CD4-positive, alpha-beta T cell treated with Interferon gamma for 1 hour (primary cell): ENCODE measurements around the gene ESYT1.

Experiments used
- DNase-seq: peaks from one replicate; pipeline ENCODE4 v3.0.0-alpha.2; 2020

Gene ESYT1

DNA sequence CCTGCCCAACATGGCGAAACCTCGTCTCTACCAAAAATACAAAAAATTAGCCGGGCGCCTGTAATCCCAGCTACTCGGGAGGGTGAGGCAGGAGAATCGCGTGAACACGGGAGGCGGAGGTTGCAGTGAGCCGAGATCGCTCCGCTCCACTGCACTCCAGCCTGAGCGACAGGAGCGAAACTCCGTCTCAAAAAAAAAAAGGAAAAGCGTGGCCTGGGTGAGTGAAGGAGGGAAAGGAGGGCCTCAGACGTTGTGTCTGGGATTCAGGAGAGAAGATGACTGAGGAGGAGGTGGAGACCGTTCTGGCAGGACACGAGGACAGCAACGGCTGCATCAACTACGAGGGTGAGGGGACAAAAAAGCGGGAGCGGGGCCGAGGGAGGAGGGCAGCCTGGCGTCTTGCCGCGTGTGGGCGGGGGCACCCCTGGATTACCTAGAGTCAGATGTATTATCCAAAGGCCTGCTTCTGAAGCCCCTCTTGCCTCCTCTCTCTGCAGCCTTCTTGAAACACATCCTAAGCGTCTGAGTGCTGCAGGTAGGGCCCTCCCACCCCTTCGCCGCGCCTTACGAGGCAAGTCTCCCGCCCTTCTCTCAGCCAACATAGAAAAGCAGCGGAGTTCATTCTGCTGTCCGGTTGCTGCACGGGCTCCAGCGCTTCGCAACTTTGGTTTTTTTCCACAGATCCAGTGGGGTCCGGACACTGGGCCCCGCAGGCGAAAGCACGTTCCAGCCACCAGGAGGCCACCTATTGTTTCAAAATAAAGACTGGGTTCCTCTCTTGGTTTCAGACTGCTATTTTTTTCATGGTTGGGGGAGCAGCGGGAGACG is 29.3 kb downstream of the ESYT1 start:
- peak; percentile 64 for DNase-seq

DNA sequence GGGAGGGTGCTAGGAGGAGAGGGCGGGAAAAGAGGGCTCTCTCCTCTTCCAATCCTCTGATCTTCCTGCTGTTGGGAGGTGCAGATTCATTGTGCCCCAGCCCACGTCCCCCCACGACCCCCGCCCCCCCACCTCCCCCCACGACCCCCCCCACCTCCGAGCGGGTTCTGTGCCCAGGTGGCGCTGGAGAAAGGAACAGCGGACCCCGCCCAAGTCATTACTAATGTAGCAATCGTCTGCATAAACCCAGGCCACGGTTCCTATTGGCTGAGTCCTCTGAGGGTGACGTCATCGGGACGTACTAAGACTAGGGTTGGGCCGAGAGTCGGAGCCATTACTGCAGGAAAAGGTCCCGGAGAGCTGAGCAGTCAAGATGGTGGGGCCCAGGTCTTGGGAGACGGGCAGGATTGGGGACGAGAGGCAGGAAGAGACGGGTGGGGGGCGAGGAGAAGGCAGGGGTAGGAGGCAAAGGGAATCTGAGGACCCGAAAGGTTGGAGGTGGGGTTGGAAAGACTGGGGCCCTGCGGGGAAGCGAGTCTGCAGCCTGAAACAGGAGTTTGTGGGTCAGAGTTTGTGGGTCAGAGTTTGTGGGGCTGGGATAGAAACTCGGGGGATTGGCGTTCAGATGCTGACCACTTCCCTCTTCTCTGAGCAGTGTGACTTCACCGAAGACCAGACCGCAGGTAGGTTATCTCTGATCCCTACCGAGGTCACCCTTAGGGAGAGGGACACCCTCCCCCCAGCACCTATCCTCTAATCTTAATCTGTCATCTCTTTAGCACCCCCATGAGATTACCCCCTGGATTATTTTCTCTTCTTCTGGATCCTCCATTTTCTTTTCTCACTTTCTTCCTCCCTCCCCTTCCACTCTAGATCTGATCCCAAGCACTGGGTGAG is 30.2 kb downstream of the ESYT1 start, which contains the start of gene MYL6:
Gene MYL6 (plus strand): TSS at position 331 of the 897 bp plus-strand sequence. CDS start 43 bp downstream, at position 374.
- DNase-seq, result peak; percentile 94

GRCh38 chr12:56158926-56159461 is 30.9 kb downstream of the ESYT1 start:
- peak; percentile 18 for DNase-seq

DNA sequence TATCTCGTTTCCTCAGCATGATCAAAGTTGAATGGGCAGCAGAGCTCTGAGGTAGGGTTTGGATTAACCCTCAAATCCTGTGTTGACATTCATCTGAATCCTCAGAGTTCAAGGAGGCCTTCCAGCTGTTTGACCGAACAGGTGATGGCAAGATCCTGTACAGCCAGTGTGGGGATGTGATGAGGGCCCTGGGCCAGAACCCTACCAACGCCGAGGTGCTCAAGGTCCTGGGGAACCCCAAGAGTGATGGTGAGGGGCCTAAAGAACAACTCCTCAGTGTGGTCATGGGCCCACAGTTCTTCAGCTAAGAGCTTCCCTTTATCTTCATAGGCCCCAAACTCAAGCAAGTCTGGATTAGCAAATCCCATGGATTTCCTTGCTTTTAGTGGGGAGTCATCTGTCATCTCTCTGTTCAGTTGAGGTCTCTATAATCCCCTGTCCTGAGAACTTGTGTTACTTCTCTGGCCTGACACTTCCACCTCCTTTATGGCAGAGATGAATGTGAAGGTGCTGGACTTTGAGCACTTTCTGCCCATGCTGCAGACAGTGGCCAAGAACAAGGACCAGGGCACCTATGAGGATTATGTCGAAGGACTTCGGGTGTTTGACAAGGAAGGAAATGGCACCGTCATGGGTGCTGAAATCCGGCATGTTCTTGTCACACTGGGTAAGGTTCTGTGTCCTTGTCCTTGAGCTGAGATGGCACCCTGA is 31.6 kb downstream of the ESYT1 start:
- no peak for DNase-seq

DNA sequence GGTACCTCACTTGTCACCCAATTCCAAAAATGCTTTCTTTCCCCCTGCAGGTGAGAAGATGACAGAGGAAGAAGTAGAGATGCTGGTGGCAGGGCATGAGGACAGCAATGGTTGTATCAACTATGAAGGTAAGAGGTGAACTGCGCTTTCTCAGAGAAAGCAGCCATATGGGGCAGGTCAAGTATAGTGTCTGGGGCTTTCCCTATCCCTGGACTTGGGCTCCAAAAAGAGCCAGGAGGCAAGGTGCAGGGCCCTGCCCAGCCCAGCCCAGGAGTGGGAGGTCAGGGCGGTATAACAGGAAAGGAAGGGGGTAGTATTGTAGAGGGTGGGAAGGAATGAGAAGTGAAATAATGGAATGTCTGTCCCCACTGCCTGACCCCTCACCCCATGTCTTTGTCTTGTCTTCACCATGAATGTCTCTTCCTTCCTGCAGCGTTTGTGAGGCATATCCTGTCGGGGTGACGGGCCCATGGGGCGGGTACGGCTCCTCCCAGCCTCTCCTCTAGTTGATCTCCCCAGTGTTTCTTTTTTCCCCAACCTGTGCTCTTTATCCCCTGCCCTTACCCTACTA is 32.2 kb downstream of the ESYT1 start:
- DNase-seq, result peak; percentile 55

DNA sequence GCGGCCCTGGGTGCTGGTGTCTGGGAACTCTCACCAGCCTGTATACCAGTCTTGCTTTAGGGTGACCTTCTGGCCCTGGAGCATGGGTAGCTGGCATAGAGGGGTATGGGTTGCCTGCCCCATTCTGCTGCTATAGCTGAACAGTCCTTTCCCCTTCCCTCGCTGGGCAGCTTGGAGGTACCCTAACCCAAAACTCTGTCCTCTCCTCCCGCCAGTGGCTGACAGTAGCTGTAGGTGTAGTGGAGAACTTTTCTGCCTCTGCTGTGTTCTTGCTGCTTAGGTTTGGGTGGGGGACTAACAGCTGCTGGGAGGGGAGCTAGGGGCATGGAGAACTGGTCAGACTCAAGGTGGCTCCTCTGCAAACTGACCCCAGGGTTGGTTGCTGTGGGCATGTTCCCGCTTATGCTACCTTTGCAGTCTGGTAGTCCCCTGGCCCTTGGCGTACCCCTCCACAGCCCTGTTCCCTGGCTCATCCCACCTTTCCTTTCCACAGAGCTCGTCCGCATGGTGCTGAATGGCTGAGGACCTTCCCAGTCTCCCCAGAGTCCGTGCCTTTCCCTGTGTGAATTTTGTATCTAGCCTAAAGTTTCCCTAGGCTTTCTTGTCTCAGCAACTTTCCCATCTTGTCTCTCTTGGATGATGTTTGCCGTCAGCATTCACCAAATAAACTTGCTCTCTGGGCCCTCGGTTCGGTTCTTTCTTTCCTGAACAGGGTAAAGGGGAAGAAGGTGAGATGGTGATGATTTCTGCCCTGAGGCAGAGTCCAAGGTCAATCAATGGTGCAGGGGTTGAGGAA is 33.0 kb downstream of the ESYT1 start:
- DNase-seq, result no peak

DNA sequence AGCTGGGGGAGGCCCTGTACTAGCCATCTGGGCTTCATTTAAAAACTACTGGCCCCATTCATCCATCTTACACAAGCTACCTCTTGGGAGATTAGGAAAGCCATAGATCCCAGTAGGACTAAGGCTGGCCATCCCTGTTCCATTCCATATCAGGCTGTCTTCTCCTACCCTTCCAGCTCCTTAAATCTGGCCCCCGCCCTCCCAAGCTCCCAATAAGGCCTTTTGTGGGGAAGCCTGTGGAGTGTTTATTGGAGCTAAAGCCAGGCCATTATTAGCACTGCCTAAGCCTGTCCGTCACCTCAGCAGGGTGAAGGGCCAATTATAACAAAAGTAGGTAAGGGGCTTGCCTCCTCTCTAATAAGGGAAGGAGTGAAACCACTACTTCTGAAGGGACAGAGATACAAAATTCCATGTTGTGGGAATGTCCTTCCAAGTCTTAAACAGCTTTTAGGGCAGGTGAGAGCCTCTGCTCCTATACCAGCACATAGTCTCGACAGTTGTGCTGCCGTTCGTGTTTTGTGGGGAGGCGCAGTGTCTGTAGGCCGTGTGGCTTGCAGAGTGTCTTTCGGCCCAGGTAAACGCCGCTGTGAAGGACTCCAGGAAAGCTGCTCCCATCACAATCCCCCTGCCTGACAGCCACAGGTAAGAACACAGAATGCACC is 33.8 kb downstream of the ESYT1 start:
- no peak for DNase-seq

DNA sequence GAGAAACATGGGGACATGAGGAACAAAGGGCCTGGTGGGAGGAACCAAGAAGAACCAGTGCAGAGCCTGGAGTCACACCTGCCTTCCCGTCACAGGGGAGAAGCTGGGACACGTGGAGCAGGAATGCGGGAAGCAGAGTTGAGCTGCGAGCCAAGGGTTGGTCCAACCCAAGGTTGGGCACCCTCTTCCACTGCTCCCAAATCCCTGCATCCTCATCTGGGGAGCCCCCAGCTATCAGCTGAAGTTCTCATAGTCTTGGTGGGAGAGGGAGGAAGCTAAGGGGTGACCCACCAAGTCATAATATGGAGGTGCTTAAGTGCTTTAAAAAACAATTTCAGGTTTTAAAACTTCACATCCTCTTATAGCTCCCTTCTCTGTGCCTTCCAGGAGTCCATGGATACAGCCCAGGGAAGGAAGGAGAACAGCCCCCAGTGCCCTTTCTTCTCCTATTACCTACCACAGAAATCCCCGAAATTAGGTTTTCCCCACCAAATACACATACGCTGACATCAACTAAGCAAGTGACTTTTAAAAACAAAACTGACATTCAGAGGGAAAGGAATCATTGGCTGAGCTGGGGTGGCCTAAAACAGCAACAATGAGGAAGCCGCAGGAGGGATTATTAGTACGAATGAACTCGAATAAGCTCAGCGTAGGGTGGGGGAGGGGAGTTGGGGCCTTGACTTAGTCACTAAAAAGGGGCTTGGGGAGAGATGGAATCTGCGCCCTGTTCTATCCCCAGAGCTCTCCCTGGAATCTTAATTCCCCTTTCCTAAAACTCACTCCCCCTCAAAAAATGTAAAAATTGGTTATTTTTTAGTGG is 34.6 kb downstream of the ESYT1 start:
- no peak for DNase-seq

DNA sequence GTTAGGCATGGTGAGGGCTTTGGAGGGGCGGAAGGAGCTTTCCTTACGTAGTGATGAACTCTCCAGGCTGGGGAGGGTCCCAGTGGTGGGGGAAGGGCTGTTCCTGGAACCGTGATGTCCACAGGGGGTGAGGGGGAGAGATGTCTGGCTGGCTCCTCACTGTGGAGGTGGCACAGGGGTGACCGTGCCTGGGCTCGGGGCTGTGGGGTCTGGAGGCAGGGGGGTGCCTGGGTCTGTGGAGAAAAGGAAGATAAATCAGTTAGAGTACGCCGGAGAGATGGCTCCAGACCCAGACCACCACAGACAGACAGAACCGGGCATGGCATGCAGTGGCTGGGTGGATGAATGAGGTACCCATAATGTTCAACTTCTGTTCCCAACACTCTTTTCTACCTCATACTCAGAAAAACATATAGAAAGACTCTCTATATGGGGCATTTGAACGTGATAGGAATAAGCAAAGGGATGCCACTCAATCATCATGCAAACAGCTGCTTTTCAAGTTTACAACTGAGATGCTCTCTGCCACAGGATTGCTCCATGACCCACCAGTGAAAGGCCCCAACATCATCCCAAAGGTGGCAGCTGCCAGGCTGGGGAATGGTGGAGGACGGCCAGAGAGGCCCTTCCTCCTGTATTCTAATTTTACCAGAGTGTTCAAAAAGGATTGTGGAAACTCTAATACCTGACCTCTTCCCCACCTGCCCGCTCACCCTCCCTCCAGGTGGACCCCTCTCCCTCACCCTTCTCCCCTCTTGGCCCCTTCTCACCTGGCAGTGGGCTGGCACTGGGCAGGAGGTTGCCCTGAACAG is 35.7 kb downstream of the ESYT1 start:
- DNase-seq, result no peak

- no peak for DNase-seq
These were observed 36.3 kb downstream of the ESYT1 start for GRCh38 chr12:56164345-56164729.

GRCh38 chr12:56165369-56165768 is 37.3 kb downstream of the ESYT1 start:
- DNase-seq, result no peak

GRCh38 chr12:56169229-56169759 is 41.2 kb downstream of the ESYT1 start:
- DNase-seq, result no peak

- no peak for DNase-seq
These were observed 44.8 kb downstream of the ESYT1 start for GRCh38 chr12:56172839-56173238.

GRCh38 chr12:56178347-56178746 is 50.3 kb downstream of the ESYT1 start:
- no peak for DNase-seq

DNA sequence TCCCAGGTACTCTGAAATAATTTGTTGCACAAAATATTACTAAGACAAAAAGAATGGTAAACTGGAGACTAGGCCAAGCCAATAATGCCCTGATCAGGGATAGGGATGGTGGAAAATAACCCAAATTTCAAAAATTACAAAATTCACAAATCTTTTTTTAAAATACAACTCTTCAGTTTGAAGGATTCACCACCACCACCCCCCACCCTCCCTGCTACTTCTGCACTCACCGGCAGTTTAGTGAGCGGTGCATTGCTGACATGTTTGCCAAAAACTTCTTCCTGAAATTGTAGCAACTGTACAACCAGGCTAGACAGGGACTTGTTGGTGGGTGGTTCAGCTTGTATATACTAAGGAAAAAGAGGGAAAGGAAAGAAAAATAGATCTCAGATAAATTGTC is 58.9 kb downstream of the ESYT1 start:
- no peak for DNase-seq

- no peak for DNase-seq
These were observed 60.2 kb downstream of the ESYT1 start for GRCh38 chr12:56188131-56188777.

DNA sequence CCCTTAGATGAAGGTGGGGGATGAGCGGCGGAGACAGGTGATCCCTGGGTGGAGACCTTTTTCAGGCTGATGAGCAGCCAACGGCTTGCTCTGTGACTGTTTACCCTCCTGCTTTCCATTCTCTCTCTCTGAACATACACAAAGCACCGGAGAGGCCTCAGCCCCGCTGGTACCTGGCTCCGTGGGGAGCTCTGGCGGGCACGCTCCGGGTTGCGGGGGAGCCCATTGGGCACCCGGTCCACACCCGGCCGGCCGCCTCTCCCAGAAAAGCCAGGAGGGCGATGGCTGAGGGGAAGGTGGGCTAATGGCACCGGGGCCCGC is 60.7 kb downstream of the ESYT1 start:
- DNase-seq, result no peak

- peak; percentile 82 for DNase-seq
These were observed 61.2 kb downstream of the ESYT1 start, which contains the start of gene SMARCC2 for GRCh38 chr12:56189099-56189917. Gene SMARCC2, minus strand, starts transcription at chr12:56189483. Its CDS starts 22 bp downstream, at chr12:56189461.
